ACHN (cell line): ENCODE results near the gene TMBIM1.

Experiments used
- DNase-seq: peaks from one replicate; pipeline ENCODE4 v3.0.0-alpha.2; 2015
- in situ Hi-C: cut with HindIII; loops from 2 replicates; pipeline ENCODE4 v1.10.0; 2017; ENCODE audit warnings: low sequenced_read_pairs, low pct_ligation_motif_present, low pct_unique_long_range_greater_than_20kb

TMBIM1 gene

DNA sequence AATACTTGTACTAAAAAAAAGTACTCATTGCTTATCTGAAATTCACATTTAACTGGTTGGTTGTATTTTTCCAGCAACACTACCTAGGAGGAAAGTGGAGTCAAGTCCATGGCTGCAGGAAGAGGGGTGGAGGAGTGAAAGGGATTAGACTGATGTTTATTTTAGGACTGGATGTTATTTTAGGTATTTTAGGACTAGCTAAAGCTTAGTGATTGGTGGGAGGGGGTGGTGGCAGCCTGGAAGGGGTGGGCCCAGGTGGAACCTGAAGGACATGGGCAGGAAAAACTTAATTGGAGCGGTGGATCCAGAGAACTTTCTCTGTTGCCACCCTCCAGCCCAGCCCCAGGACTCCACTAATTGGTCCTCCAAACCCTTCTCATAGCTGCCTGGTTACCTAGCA is 3.9 kb upstream of the TMBIM1 start:
- in situ Hi-C loops, result no loop called here
- no peak for DNase-seq

GRCh38 chr2:218295029-218295428 is 2.7 kb upstream of the TMBIM1 start:
- in situ Hi-C loops, result no loop called here
- no peak for DNase-seq

DNA sequence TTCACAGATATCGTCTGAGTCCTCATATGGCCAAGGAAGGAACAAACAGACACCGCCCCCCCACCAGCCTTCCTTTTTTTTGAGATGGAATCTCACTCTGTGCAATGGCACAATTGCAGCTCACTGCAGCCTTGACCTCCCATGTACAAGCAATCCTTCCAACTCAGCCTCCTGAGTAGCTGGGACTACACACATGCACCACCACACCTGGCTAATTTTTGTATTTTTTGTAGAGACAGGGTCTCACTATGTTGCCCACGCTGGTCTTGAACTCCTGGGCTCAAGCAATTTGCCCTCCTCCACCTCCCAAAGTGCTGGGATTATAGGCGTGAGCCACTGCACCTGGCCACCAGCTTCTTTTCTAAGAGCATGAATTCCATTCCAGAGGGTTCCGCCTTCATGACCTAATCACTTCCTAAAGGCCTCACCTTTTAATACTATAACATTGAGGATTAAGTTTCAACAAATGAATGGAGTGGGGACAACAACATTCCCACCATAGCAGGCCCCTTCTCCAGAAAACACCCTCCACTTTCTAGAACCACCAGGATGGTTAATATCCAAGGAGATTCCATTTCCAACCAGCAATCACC is 2.2 kb upstream of the TMBIM1 start:
- DNase-seq, result no peak
- in situ Hi-C loops, result no loop called here

- no peak for DNase-seq
- in situ Hi-C loops, result no loop called here
Observed at GRCh38 chr2:218293715-218294429, 1.6 kb upstream of the TMBIM1 start.

- in situ Hi-C loops, result no loop called here
- DNase-seq, result peak; percentile 22
Observed at GRCh38 chr2:218291318-218292047, 820 bp downstream of the TMBIM1 start.

GRCh38 chr2:218290316-218291261 is 1.7 kb downstream of the TMBIM1 start:
- in situ Hi-C loops, result no loop called here
- DNase-seq, result no peak

GRCh38 chr2:218289639-218290315 is 2.5 kb downstream of the TMBIM1 start:
- no peak for DNase-seq
- in situ Hi-C loops, result no loop called here

GRCh38 chr2:218286570-218287459 is 5.5 kb downstream of the TMBIM1 start:
- in situ Hi-C loops, result no loop called here
- peak; percentile 96 for DNase-seq

- no peak for DNase-seq
- in situ Hi-C loops, result no loop called here
Observed at GRCh38 chr2:218285604-218286003, 6.7 kb downstream of the TMBIM1 start.

- peak; percentile 56 for DNase-seq
- in situ Hi-C loops, result no loop called here
Observed at GRCh38 chr2:218284106-218284811, 8.0 kb downstream of the TMBIM1 start.

DNA sequence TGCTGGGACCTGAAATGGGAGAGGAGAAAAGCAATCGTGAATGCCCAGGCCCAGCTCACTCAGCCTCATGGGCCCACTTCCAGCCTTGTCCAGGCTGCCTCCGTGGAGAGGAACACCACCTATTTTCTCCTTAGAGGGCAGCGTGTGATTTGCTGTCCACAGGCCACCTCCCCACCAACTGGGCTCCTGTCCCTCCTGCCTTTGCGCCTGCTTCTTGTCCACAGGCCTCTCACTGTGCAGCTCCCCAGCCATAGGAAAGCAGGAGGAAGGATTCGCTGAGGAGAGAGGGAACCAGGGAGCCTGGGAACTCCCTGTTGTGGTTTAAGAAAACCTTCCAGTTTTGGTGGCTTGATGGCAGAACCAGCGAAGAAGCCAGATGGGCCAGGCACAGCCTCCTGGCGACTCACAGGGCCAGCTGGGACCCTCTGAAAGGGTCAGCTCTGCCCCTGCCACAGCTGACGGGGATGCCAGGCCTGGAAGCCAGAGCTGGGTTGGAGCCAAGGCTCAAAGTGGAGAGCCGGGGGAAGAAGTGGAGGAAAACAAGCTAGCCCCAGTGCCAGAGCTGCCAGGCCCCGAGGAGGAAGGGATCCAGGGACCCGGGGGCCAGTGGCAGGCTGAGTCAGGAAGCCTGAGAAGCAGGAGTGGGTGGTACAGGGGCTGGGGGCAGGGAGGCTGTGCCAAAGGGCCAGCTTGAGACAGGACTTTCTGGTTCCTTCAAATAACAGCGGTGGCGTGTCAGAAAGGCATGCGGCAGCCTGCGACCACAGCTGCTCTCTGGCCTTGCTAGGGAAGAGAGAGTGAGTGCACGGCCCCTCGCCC is 9.9 kb downstream of the TMBIM1 start:
- DNase-seq, result no peak
- in situ Hi-C loops, result no loop called here

- in situ Hi-C loops, result no loop called here
- DNase-seq, result no peak
Observed at GRCh38 chr2:218281449-218281848, 10.9 kb downstream of the TMBIM1 start.

GRCh38 chr2:218280260-218280870 is 11.9 kb downstream of the TMBIM1 start:
- in situ Hi-C loops, result no loop called here

GRCh38 chr2:218278531-218279360 is 13.6 kb downstream of the TMBIM1 start:
- in situ Hi-C loops, result no loop called here
- DNase-seq, result no peak

More at GRCh38 chr2:218280260-218280870, 11.9 kb downstream of the TMBIM1 start:
- no peak for DNase-seq

GRCh38 chr2:218277921-218278320 is 14.4 kb downstream of the TMBIM1 start:
- in situ Hi-C loops, result no loop called here
- no peak for DNase-seq
